OCI-LY3 (cell line): ENCODE data around the gene COMMD1.

Experiments
- H2AFZ ChIP-seq: fragments of 200-600, 300-600 bp; shearing (Covaris generic); 2 replicates; pipeline ENCODE4 v1.6.0; 2014; ENCODE audit warnings: antibody characterized with exemption, low read depth, low read length
- H3K27ac ChIP-seq: fragments of 200-600, 300-600 bp; sonication (generic); 2 replicates; pipeline ENCODE4 v1.5.1; 2014; ENCODE audit warnings: mild to moderate bottlenecking, low read length, moderate library complexity, mixed read lengths
- H3K27me3 ChIP-seq: fragments of 200-600, 300-600 bp; sonication (generic); 2 replicates; pipeline ENCODE4 v1.6.1; 2014; ENCODE audit warnings: low read depth, low read length, mixed read lengths
- H3K36me3 ChIP-seq: fragments of 200-600, 300-600 bp; sonication (generic); replicated peaks from 2 replicates; pipeline ENCODE3; 2014; ENCODE audit warnings: low read depth, low read length, mixed read lengths
- H3K4me1 ChIP-seq: fragments of 300-600, 200-600 bp; sonication (generic); 2 replicates; pipeline ENCODE4 v1.6.1; 2014; ENCODE audit warnings: low read length, mixed read lengths
- H3K4me2 ChIP-seq: fragments of 200-600, 300-600 bp; sonication (generic); 2 replicates; pipeline ENCODE4 v1.6.1; 2014; ENCODE audit warnings: low read length, mixed read lengths
- H3K4me3 ChIP-seq: fragments of 300-600, 200-600 bp; sonication (generic); 2 replicates; pipeline ENCODE4 v1.5.1; 2014; ENCODE audit warnings: antibody characterized with exemption, mild to moderate bottlenecking, low read length, moderate library complexity
- H3K79me2 ChIP-seq: fragments of 300-600, 200-600 bp; shearing (Covaris generic); 2 replicates; pipeline ENCODE4 v1.6.1; 2014; ENCODE audit warnings: mild to moderate bottlenecking, low read length, mixed read lengths
- H3K9ac ChIP-seq: fragments of 300-600, 200-600 bp; shearing (Covaris generic); 2 replicates; pipeline ENCODE4 v1.6.0; 2014; ENCODE audit warnings: mild to moderate bottlenecking, low read length, moderate library complexity
- H3K9me3 ChIP-seq: fragments of 200-600, 300-600 bp; shearing (Covaris generic); 2 replicates; pipeline ENCODE4 v1.6.1; 2014; ENCODE audit warnings: low read length, mixed read lengths; ENCODE audit not compliant: insufficient read depth
- H4K20me1 ChIP-seq: fragments of 200-600, 300-600 bp; sonication (generic); 2 replicates; pipeline ENCODE4 v1.6.1; 2016; ENCODE audit warnings: low read length, mixed read lengths; ENCODE audit not compliant: insufficient read depth
- CTCF ChIP-seq: fragments of 200-600, 300-600 bp; sonication (generic); IDR thresholded peaks from 2 replicates; pipeline ENCODE4 v1.5.1; 2014; ENCODE audit warnings: antibody characterized with exemption, low read length, low read depth
- EZH2phosphoT487 ChIP-seq: fragments of 200-600 bp; shearing (Covaris generic); IDR thresholded peaks from 2 replicates; pipeline ENCODE4 v1.6.1; 2018; ENCODE audit warnings: antibody characterized with exemption, mixed run types, low read depth

Gene COMMD1

GRCh38 chr2:62141142-62141740, 235.8 kb downstream of the COMMD1 start:
- no peak overlapping the region for H2AFZ ChIP-seq
- no peaks in the 10 kb centered on the region for H3K27me3 ChIP-seq
- H3K36me3 ChIP-seq, result no peaks in the 10 kb centered on the region
- no peak overlapping the region for H3K4me3 ChIP-seq
- no peak overlapping the region for H3K9ac ChIP-seq
- no peaks in the 10 kb centered on the region for H3K9me3 ChIP-seq
- peak overlapping the region; percentile 9; the same call in 1 of the 2 replicates for H3K27ac ChIP-seq
- peaks cover 37% of the 10 kb centered on the region for H3K4me1 ChIP-seq
- H4K20me1 ChIP-seq, result no peaks in the 10 kb centered on the region
- no peak for TF ChIP-seq EZH2phosphoT487
- TF ChIP-seq CTCF, result no peak
- peak overlapping the region; percentile 33; the same call in 1 of the 2 replicates for H3K4me2 ChIP-seq
- H3K79me2 ChIP-seq, result no peaks in the 10 kb centered on the region

GRCh38 chr2:62142054-62142453, 236.6 kb downstream of the COMMD1 start:
- Histone ChIP-seq H3K4me1 (peaks cover 39% of the 10 kb centered on the region), H3K27ac (no peak overlapping the region), H3K9ac (no peak overlapping the region), H3K36me3 (no peaks in the 10 kb centered on the region), H3K9me3 (no peaks in the 10 kb centered on the region), H3K27me3 (no peaks in the 10 kb centered on the region), H4K20me1 (no peaks in the 10 kb centered on the region), H3K4me3 (no peak overlapping the region), H2AFZ (no peak overlapping the region), H3K79me2 (no peaks in the 10 kb centered on the region), H3K4me2 (no peak overlapping the region)
- TF ChIP-seq EZH2phosphoT487, result no peak
- no peak for TF ChIP-seq CTCF

- Histone ChIP-seq H3K4me2 (no peak overlapping the region), H3K9ac (no peak overlapping the region), H2AFZ (no peak overlapping the region), H3K36me3 (no peaks in the 10 kb centered on the region), H3K9me3 (no peaks in the 10 kb centered on the region), H3K27me3 (no peaks in the 10 kb centered on the region), H3K4me3 (no peak overlapping the region), H3K4me1 (peaks cover 41% of the 10 kb centered on the region), H3K27ac (no peak overlapping the region), H3K79me2 (no peaks in the 10 kb centered on the region), H4K20me1 (no peaks in the 10 kb centered on the region)
- TF ChIP-seq EZH2phosphoT487 (no peak), CTCF (no peak)
Observed at GRCh38 chr2:62143696-62144095, 238.2 kb downstream of the COMMD1 start.

- Histone ChIP-seq H4K20me1 (no peaks in the 10 kb centered on the region), H2AFZ (no peak overlapping the region), H3K27me3 (no peaks in the 10 kb centered on the region), H3K4me3 (peak overlapping the region; percentile 62; the same call in 1 of the 2 replicates), H3K36me3 (no peaks in the 10 kb centered on the region), H3K79me2 (no peaks in the 10 kb centered on the region), H3K4me2 (peak overlapping the region; percentile 78), H3K27ac (peak overlapping the region; percentile 47; the same call in 1 of the 2 replicates), H3K9ac (no peak overlapping the region), H3K4me1 (peaks cover 41% of the 10 kb centered on the region), H3K9me3 (no peaks in the 10 kb centered on the region)
- TF ChIP-seq CTCF, result no peak
- TF ChIP-seq EZH2phosphoT487, result no peak
Observed at GRCh38 chr2:62144689-62145477, 239.4 kb downstream of the COMMD1 start.
